Measurements from ENCODE around the gene DCUN1D2.

Gene DCUN1D2

DNA sequence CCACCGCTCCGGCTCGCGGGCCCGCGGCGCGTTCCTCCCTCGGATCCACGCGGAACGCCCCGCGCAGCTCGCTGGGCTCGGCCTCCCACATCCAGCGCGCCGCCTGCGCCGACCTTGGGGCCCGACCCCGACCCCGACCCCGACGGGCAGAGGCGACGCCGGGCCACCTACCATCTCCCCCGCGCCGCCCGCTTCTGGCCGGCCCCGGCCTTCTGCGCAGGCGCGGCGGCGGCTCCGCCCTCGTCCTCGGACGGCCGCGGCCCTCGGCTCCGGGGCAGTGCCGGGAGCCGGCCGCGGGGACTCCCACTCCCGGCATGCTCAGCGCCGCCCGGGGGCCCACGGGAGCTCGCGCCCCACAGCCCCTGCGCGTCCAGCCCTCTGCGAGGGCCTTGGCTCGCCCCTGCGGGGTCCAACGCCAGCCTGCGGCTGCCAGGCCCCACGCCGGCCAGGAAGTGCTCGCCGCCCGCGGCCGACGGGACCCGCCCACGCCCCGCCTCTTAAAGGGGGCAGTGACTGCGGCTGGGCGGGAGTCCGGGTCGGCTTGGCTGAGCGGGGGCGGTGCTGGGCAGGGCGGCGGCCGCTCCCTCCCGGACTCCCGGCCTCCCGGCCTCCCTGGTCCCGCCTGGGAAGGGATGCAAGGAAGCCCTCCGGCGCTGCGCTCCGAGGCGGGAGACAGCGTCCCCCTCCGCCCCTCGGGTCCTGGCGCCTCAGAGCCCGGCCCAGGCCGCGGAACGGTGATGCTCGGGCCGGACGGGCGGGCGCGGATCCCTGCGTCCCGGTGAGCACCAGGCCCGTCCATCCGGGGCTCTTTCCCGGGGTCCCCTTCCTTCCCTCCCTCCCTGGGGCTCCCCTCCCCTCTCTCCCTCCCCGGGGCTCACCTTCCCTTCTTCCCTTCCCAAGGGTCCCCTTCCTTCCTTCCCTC, at the start of gene DCUN1D2:
Gene DCUN1D2 (minus strand): TSS at position 216 of the 922 bp plus-strand sequence. CDS start 42 bp downstream, at position 174.
- peak; percentile 98 for DNase-seq (ENCODE audit: low read depth)
- TF ChIP-seq, protein P1, sequence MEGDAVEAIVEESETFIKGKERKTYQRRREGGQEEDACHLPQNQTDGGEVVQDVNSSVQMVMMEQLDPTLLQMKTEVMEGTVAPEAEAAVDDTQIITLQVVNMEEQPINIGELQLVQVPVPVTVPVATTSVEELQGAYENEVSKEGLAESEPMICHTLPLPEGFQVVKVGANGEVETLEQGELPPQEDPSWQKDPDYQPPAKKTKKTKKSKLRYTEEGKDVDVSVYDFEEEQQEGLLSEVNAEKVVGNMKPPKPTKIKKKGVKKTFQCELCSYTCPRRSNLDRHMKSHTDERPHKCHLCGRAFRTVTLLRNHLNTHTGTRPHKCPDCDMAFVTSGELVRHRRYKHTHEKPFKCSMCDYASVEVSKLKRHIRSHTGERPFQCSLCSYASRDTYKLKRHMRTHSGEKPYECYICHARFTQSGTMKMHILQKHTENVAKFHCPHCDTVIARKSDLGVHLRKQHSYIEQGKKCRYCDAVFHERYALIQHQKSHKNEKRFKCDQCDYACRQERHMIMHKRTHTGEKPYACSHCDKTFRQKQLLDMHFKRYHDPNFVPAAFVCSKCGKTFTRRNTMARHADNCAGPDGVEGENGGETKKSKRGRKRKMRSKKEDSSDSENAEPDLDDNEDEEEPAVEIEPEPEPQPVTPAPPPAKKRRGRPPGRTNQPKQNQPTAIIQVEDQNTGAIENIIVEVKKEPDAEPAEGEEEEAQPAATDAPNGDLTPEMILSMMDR (conservative IDR thresholded peaks at IDR 0.05; ENCODE audit: low read depth, low read length) = no peak
- peak within 1 kb of the TSS; percentile 82 for H3K4me3 ChIP-seq (ENCODE audit: low read depth, low read length)

DNA sequence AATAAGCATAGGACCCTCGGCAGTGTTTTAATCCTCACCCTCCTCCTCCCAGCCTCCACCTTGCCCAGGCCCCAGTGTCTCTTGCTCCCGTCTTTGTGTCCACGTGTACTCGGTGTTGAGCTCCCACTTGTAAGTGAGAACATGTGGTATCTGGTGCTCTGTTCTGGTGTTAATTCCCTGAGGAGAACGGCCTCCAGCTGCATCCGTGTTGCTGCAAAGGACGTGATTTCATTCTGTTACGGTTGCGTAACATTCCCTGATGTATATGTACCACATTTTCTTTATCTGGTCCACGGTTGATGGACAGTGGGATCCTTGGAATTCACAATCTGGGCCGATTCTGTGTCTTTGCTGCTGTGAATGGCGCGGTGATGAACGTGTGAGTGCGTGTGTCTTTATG, 49.3 kb upstream of the DCUN1D2 start:
- no peak overlapping the region for H3K4me3 ChIP-seq (ENCODE audit: low read depth, low read length)
- no peak for DNase-seq (ENCODE audit: low read depth)
- TF ChIP-seq, protein P1 (conservative IDR thresholded peaks at IDR 0.05; ENCODE audit: low read depth, low read length) = no peak

DNA sequence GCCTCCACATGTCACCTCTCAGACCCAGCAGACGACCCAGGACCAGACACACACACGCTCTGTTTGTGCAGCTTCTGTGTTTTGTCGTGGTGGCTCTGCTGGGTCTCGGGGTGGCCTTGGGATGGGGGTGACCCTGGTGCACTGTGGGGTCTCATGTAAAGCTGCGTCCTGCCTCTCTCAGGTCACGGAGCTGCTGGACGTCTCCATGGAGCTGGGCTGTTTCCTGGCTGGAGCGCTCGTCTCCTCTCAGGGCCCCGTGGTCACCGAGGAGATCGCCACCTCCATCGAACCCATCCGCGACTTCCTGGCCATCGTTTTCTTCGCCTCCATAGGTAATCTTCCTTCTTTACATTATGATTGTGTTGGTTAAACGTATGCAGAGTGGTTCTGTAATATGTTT, 48.7 kb upstream of the DCUN1D2 start:
- TF ChIP-seq, protein P1 (conservative IDR thresholded peaks at IDR 0.05; ENCODE audit: low read depth, low read length) = no peak
- DNase-seq (ENCODE audit: low read depth) = no peak
- H3K4me3 ChIP-seq (ENCODE audit: low read depth, low read length) = no peak overlapping the region

GRCh38 chr13:113538689-113539058, 48.2 kb upstream of the DCUN1D2 start:
- TF ChIP-seq, protein P1 (conservative IDR thresholded peaks at IDR 0.05; ENCODE audit: low read depth, low read length) = no peak
- H3K4me3 ChIP-seq (ENCODE audit: low read depth, low read length) = no peak overlapping the region
- DNase-seq (ENCODE audit: low read depth) = no peak

- no peak for DNase-seq (ENCODE audit: low read depth)
- no peak overlapping the region for H3K4me3 ChIP-seq (ENCODE audit: low read depth, low read length)
- TF ChIP-seq, protein P1 (conservative IDR thresholded peaks at IDR 0.05; ENCODE audit: low read depth, low read length) = no peak
Observed at GRCh38 chr13:113537909-113538688, 47.6 kb upstream of the DCUN1D2 start.

DNA sequence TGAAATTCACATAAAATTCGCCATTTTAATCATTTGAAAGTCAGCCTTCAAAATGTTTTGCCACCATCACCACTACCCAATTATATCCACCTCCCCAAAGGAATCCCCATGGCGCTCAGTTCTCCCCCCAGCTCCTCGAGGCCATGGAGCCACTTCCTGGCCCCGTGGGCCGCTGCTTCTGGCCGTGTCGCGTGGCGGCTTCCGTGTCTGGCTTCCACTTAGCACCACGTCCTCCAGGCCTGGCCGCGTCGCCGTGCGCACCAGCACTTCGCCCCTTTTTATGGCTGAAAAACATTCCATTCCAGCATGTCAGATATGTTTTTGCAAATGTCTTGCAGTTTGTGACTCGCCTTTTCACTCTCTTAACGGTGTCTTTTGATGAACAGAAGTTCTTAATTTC, 46.7 kb upstream of the DCUN1D2 start:
- TF ChIP-seq, protein P1 (conservative IDR thresholded peaks at IDR 0.05; ENCODE audit: low read depth, low read length) = no peak
- H3K4me3 ChIP-seq (ENCODE audit: low read depth, low read length) = no peak overlapping the region
- no peak for DNase-seq (ENCODE audit: low read depth)

All from choroid plexus epithelial cell (primary cell).